SU-DHL-6 (cell line): ENCODE measurements around the gene RALY.

Source experiments
- H2AFZ ChIP-seq: fragments of 200-600 bp; sonication (generic); 2 replicates; pipeline ENCODE4 v1.6.1; 2014; ENCODE audit warnings: low read depth, mild to moderate bottlenecking, moderate library complexity, mixed read lengths, antibody characterized with exemption, low read length; ENCODE audit not compliant: severe bottlenecking
- H3F3A ChIP-seq: fragments of 200-600 bp; shearing (Covaris generic); 2 replicates; pipeline ENCODE4 v1.6.0; 2016; ENCODE audit warnings: antibody characterized with exemption, mild to moderate bottlenecking; ENCODE audit not compliant: insufficient read depth
- H3K27ac ChIP-seq: fragments of 200-600 bp; sonication (generic); 2 replicates; pipeline ENCODE4 v1.5.1; 2016; ENCODE audit warnings: low read depth, mild to moderate bottlenecking, low read length, moderate library complexity, mixed read lengths
- H3K27me3 ChIP-seq: fragments of 200-600 bp; sonication (generic), shearing (Covaris generic); 2 replicates; pipeline ENCODE4 v1.6.0; 2014; ENCODE audit warnings: mild to moderate bottlenecking, low read length
- H3K36me3 ChIP-seq: fragments of 200-600 bp; sonication (generic); 2 replicates; pipeline ENCODE4 v1.6.1; 2014; ENCODE audit warnings: mild to moderate bottlenecking, low read length, mixed read lengths
- H3K4me2 ChIP-seq: fragments of 300-600, 200-600 bp; shearing (Covaris generic), sonication (generic); 2 replicates; pipeline ENCODE4 v1.6.0; 2014; ENCODE audit warnings: low read length, low read depth, mild to moderate bottlenecking; ENCODE audit not compliant: poor library complexity, severe bottlenecking
- H3K4me3 ChIP-seq: fragments of 200-600 bp; sonication (generic); 2 replicates; pipeline ENCODE4 v1.5.1; 2014; ENCODE audit warnings: antibody characterized with exemption, low read length, mild to moderate bottlenecking, mixed read lengths; ENCODE audit not compliant: insufficient read depth, poor library complexity, severe bottlenecking
- H3K79me2 ChIP-seq: fragments of 200-600 bp; sonication (generic); 2 replicates; pipeline ENCODE4 v1.6.1; 2014; ENCODE audit warnings: mild to moderate bottlenecking, low read length, moderate library complexity; ENCODE audit not compliant: insufficient read depth
- H3K9ac ChIP-seq: fragments of 200-600 bp; sonication (generic); 2 replicates; pipeline ENCODE4 v1.7.0; 2014; ENCODE audit warnings: mild to moderate bottlenecking, low read length
- H3K9me2 ChIP-seq: fragments of 200-600 bp; sonication (generic); replicated peaks from 2 replicates; pipeline ENCODE4 v1.6.1; 2014; ENCODE audit warnings: low read length; ENCODE audit not compliant: insufficient read depth
- H3K9me3 ChIP-seq: fragments of 200-600 bp; sonication (generic); 2 replicates; pipeline ENCODE4 v1.6.1; 2014; ENCODE audit warnings: low read length, mixed read lengths; ENCODE audit not compliant: insufficient read depth
- H4K20me1 ChIP-seq: fragments of 200-600 bp; sonication (generic); 2 replicates; pipeline ENCODE4 v1.6.1; 2014; ENCODE audit warnings: low read depth, mild to moderate bottlenecking, antibody characterized with exemption, low read length, moderate library complexity, mixed read lengths
- CTCF ChIP-seq: fragments of 200-600 bp; sonication (generic); IDR thresholded peaks from one replicate; pipeline ENCODE4 v1.5.1; 2017; ENCODE audit warnings: antibody characterized with exemption, mild to moderate bottlenecking, low read length, moderate library complexity; ENCODE audit not compliant: insufficient read depth, poor library complexity, severe bottlenecking
- EZH2phosphoT487 ChIP-seq: fragments of 200-600 bp; sonication (generic), shearing (Covaris generic); conservative IDR thresholded peaks from 2 replicates; pipeline ENCODE4 v1.6.1; 2018; ENCODE audit warnings: mild to moderate bottlenecking, antibody characterized with exemption, low read length, moderate library complexity, mixed read lengths

Gene RALY

DNA sequence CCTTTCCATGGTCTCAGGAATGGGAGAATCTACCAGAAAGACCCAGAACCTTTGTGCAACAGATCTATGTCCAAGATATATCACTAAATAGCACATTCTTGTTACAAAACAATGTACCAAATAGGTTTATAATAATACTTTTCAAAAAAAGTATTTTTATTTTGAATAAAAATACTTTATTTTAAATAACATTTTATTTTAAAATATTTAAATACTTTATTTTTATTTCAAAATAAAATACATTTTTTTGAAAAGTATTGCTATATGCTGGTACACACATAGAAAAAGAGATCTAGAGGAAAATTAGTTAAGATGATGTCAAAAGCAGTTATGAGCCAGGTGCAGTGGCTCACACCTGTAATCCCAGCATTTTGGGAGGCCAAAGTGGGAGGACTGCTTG is 16.8 kb upstream of the RALY start:
- no peaks in the 10 kb centered on the region for H3K9me3 ChIP-seq
- TF ChIP-seq EZH2phosphoT487 (no peak), CTCF (no peak)

DNA sequence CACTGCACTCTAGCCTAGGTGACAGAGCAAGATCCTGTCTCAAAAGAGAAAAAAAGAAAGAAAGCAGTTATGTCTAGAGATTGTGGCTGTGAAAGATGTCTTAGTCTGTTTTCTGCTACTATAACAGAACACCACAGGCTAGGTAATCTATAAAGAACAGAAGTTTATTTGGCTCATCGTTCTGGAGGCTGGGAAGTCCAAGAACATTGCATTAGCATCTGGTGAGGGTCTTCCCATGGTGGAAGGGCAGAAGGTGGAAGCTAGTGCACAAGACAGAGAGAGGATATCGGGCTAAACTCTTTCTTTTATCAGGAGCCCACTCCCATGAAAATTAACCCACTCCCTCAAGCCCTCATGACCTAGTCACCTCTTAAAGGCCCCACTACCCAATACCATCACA is 16.2 kb upstream of the RALY start:
- Histone ChIP-seq H3F3A (no peaks in the 10 kb centered on the region), H3K27me3 (no peaks in the 10 kb centered on the region), H3K9me3 (no peaks in the 10 kb centered on the region), H3K27ac (no peak overlapping the region), H3K79me2 (no peaks in the 10 kb centered on the region), H4K20me1 (no peaks in the 10 kb centered on the region), H3K9ac (no peak overlapping the region), H3K36me3 (no peaks in the 10 kb centered on the region), H3K4me3 (no peak overlapping the region), H3K9me2 (no peaks in the 10 kb centered on the region), H2AFZ (no peak overlapping the region), H3K4me2 (no peak overlapping the region)
- TF ChIP-seq CTCF (no peak), EZH2phosphoT487 (no peak)

More for the DNA sequence above, 16.8 kb upstream of the RALY start:
- Histone ChIP-seq H3K36me3 (no peaks in the 10 kb centered on the region), H4K20me1 (no peaks in the 10 kb centered on the region), H3K79me2 (no peaks in the 10 kb centered on the region), H3K27ac (no peak overlapping the region), H3K9me2 (no peaks in the 10 kb centered on the region), H3K4me3 (no peak overlapping the region), H2AFZ (no peak overlapping the region), H3K9ac (no peak overlapping the region), H3K27me3 (no peaks in the 10 kb centered on the region), H3F3A (no peaks in the 10 kb centered on the region), H3K4me2 (no peak overlapping the region)

GRCh38 chr20:33979094-33979493 is 14.6 kb upstream of the RALY start:
- H3K27ac ChIP-seq = no peak overlapping the region
- H3K9ac ChIP-seq = no peak overlapping the region
- no peaks in the 10 kb centered on the region for H3K9me3 ChIP-seq
- H2AFZ ChIP-seq = no peak overlapping the region
- no peaks in the 10 kb centered on the region for H3F3A ChIP-seq
- no peaks in the 10 kb centered on the region for H3K36me3 ChIP-seq
- H4K20me1 ChIP-seq = no peaks in the 10 kb centered on the region
- no peak overlapping the region for H3K4me3 ChIP-seq
- H3K27me3 ChIP-seq = no peaks in the 10 kb centered on the region
- TF ChIP-seq CTCF (no peak), EZH2phosphoT487 (no peak)
- no peak overlapping the region for H3K4me2 ChIP-seq
- no peaks in the 10 kb centered on the region for H3K9me2 ChIP-seq
- H3K79me2 ChIP-seq = no peaks in the 10 kb centered on the region
